B cell (primary cell): ENCODE results near the gene ANK2. TPM values are rescaled to one million over a fixed set of nuclear protein-coding genes. Genes with fewer than 3 reads are reported as not detected.

Experiments
- ATAC-seq: fragments of 200-7000 bp; cut with Tn5 transposase; one replicate; pipeline ENCODE4 v1.10.0; 2021; ENCODE audit warnings: low read depth, mild to moderate bottlenecking, moderate number of reproducible peaks, moderate library complexity
- CTCF ChIA-PET: fragments of 350-600 bp; sonication (Branson Sonifier 250); formaldehyde crosslinking; loops from one replicate; lab custom pipeline; 2021; ENCODE audit warnings: antibody characterized with exemption, inconsistent platforms; lab: Charles Lee
- POLR2A ChIA-PET: fragments of 350-600 bp; sonication (Branson Sonifier 250); formaldehyde crosslinking; loops from one replicate; lab custom pipeline; 2021; ENCODE audit warnings: antibody characterized with exemption; lab: Charles Lee
- DNase-seq: peaks from one replicate; pipeline ENCODE4 v3.0.0; 2013
- H2AFZ ChIP-seq: 2 replicates; pipeline ENCODE4 v1.6.1; 2012; ENCODE audit warnings: mild to moderate bottlenecking, low read depth, low read length; ENCODE audit not compliant: insufficient read depth, poor library complexity, severe bottlenecking
- H3K27ac ChIP-seq, 2 donors: 1 replicate in 1 of 2; 2 replicates in 1 of 2; pipeline ENCODE4 v1.5.1; 2012 to 2013; ENCODE audit warnings: low read length in 2 of 2, mild to moderate bottlenecking in 2 of 2, moderate library complexity in 1 of 2
- H3K27me3 ChIP-seq, 4 experiments: fragments of 200-600 bp in 1 of 4; sonication (generic) in 1 of 4; replicated peaks in 1 of 4; 1 replicate in 2 of 4; 2 replicates in 2 of 4; pipeline versions ENCODE4 v1.6.1 to v1.7.0; 2013 to 2016; ENCODE audit warnings: low read length in 3 of 4, mild to moderate bottlenecking in 2 of 4, mixed read lengths in 1 of 4, moderate library complexity in 1 of 4; ENCODE audit not compliant: insufficient read depth in 4 of 4, control insufficient read depth in 3 of 4; ENCODE audit errors: control extremely low read depth in 1 of 4
- H3K36me3 ChIP-seq, 2 experiments: replicated peaks in 1 of 2; 1 replicate in 1 of 2; 2 replicates in 1 of 2; pipeline versions ENCODE4 v1.6.1 to v1.7.1; 2013; ENCODE audit warnings: low read length in 1 of 2; ENCODE audit not compliant: insufficient read depth in 2 of 2, control insufficient read depth in 1 of 2; ENCODE audit errors: control extremely low read depth in 1 of 2, extremely low read depth in 1 of 2
- H3K4me1 ChIP-seq, 2 donors: fragments of 200-600 bp in 1 of 2; sonication (generic) in 1 of 2; 1 replicate in 1 of 2; 2 replicates in 1 of 2; pipeline versions ENCODE4 v1.5.1 to v1.6.1; 2013 to 2017; ENCODE audit warnings: low read length in 2 of 2; ENCODE audit not compliant: control insufficient read depth in 2 of 2, insufficient read depth in 2 of 2
- H3K4me2 ChIP-seq: replicated peaks from 2 replicates; pipeline ENCODE3; 2012; ENCODE audit warnings: mild to moderate bottlenecking, low read depth, low read length; ENCODE audit not compliant: poor library complexity, severe bottlenecking
- H3K4me3 ChIP-seq, 5 experiments: fragments of 200-600 bp in 1 of 5; sonication (generic) in 1 of 5; 1 replicate in 3 of 5; 2 replicates in 2 of 5; pipeline versions ENCODE4 v1.5.1 to v1.7.0; 2011 to 2016; ENCODE audit warnings: low read length in 4 of 5, mild to moderate bottlenecking in 4 of 5, low read depth in 2 of 5, control low read depth in 1 of 5, moderate library complexity in 1 of 5; ENCODE audit not compliant: insufficient read depth in 1 of 5; ENCODE audit errors: control extremely low read depth in 1 of 5, extremely low read depth in 1 of 5
- H3K79me2 ChIP-seq: fragments of 200-600 bp; sonication (generic); one replicate; pipeline ENCODE4 v1.6.0; 2016; ENCODE audit warnings: low read length; ENCODE audit not compliant: control insufficient read depth, insufficient read depth
- H3K9ac ChIP-seq: fragments of 200-600 bp; sonication (generic); 2 replicates; pipeline ENCODE4 v1.6.1; 2017; ENCODE audit warnings: mild to moderate bottlenecking, low read length, moderate library complexity
- H3K9me3 ChIP-seq, 3 donors: one replicate each; pipeline versions ENCODE4 v1.6.1 to v1.7.1; 2013; ENCODE audit warnings: low read length in 2 of 3; ENCODE audit not compliant: control insufficient read depth in 2 of 3, insufficient read depth in 1 of 3; ENCODE audit errors: control extremely low read depth in 1 of 3
- H4K20me1 ChIP-seq: 2 replicates; pipeline ENCODE4 v1.6.0; 2012; ENCODE audit warnings: mild to moderate bottlenecking, low read length; ENCODE audit not compliant: insufficient read depth, control insufficient read depth, poor library complexity, severe bottlenecking
- H3K27ac Mint-ChIP-seq: one replicate; pipeline ENCODE4 v1.8.0; 2021; ENCODE audit warnings: mixed read lengths
- H3K27me3 Mint-ChIP-seq: one replicate; pipeline ENCODE4 v1.8.0; 2021; ENCODE audit warnings: mixed read lengths
- H3K4me1 Mint-ChIP-seq: one replicate; pipeline ENCODE4 v1.8.0; 2021; ENCODE audit warnings: mixed read lengths
- H3K4me3 Mint-ChIP-seq: one replicate; pipeline ENCODE4 v1.8.0; 2021; ENCODE audit warnings: mixed read lengths
- H3K9me3 Mint-ChIP-seq: one replicate; pipeline ENCODE4 v1.8.0; 2022; ENCODE audit warnings: mixed read lengths; ENCODE audit not compliant: insufficient read depth
- EZH2 ChIP-seq: IDR thresholded peaks from 2 replicates; pipeline ENCODE4 v1.6.1; 2012; ENCODE audit warnings: borderline replicate concordance, low read depth, mild to moderate bottlenecking, moderate library complexity, low read length; ENCODE audit not compliant: insufficient read depth, poor library complexity, severe bottlenecking
- WGBS: methylation state at CpG from one replicate; pipeline ENCODE4 v1.1.5; 2013; ENCODE audit warnings: missing lambda C conversion rate; ENCODE audit not compliant: insufficient coverage; 5-methylcytosine and 5-hydroxymethylcytosine counted together
- intact Hi-C: fragments of 100-400 bp; cut with micrococcal nuclease; formaldehyde crosslinking; loops from one replicate; pipeline ENCODE4 v1.10.0; 2022
- polyA plus RNA-seq: library from polyadenylated mRNA; depleted of rRNA; stranded (reverse); fragments of >200 nt; gene quantifications from 2 replicates; pipeline ENCODE4 v1.2.3, GENCODE V29; 2012
- total RNA-seq, 2 donors: library from RNA; stranded (reverse); fragments of 120-200 nt in 1 of 2; gene quantifications; 1 replicate in 1 of 2; 2 replicates in 1 of 2; pipeline versions ENCODE4 v1.2.3 to v1.2.4, GENCODE V29; 2013 to 2022
- TF ChIP-seq, protein P1 (sequence below): fragments of 200-600 bp; IDR thresholded peaks from one replicate; pipeline ENCODE4 v1.8.0; 2022; ENCODE audit warnings: antibody characterized with exemption, mild to moderate bottlenecking

Gene ANK2
- total and polyA plus RNA-seq, 2 donors (not counting 1 experiment from before 2014, with no cell fraction given) = 0.16 to 3.6 TPM

DNA sequence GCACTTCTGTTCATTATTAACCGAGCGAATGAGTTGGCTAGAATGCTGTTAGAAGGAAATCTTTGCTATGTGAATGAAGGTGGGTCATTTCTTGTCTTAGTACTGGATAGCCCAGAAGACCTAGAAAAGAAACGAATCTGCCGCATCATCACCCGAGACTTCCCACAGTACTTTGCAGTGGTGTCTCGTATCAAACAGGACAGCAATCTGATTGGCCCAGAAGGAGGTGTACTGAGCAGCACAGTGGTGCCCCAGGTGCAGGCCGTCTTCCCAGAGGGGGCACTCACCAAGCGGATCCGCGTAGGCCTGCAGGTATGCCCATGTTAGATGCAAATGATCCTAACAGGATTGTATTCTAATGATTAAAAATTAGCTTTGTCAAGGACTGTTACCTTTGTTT, 286.3 kb downstream of the ANK2 start:
- CTCF ChIA-PET = interaction anchor here (1.4 kb wide), 1 partner anchor 14 kb away, joined by 3 read pairs; no protein-coding TSS in a partner anchor
- Histone ChIP-seq H3K27me3 (no peaks in the 10 kb centered on the region), H3K4me3 (no peak overlapping the region), H3K9me3 (no peaks in the 10 kb centered on the region), H2AFZ (no peak overlapping the region), H4K20me1 (no peaks in the 10 kb centered on the region), H3K27ac (no peak overlapping the region), H3K79me2 (no peaks in the 10 kb centered on the region), H3K36me3 (no peaks in the 10 kb centered on the region), H3K4me2 (no peak overlapping the region), H3K4me1 (no peaks in the 10 kb centered on the region), H3K9ac (no peak overlapping the region)
- no peaks in the 10 kb centered on the region for H3K9me3 Mint-ChIP-seq
- POLR2A ChIA-PET = no interaction called here
- WGBS = 95% methylated on average over 7 of the region's 10 CpGs
- H3K27ac Mint-ChIP-seq = no peak overlapping the region
- H3K4me1 Mint-ChIP-seq = no peaks in the 10 kb centered on the region
- no peak for DNase-seq
- intact Hi-C loops = no loop called here
- H3K4me3 Mint-ChIP-seq = no peak overlapping the region
- no peak for TF ChIP-seq EZH2
- TF ChIP-seq, protein P1, sequence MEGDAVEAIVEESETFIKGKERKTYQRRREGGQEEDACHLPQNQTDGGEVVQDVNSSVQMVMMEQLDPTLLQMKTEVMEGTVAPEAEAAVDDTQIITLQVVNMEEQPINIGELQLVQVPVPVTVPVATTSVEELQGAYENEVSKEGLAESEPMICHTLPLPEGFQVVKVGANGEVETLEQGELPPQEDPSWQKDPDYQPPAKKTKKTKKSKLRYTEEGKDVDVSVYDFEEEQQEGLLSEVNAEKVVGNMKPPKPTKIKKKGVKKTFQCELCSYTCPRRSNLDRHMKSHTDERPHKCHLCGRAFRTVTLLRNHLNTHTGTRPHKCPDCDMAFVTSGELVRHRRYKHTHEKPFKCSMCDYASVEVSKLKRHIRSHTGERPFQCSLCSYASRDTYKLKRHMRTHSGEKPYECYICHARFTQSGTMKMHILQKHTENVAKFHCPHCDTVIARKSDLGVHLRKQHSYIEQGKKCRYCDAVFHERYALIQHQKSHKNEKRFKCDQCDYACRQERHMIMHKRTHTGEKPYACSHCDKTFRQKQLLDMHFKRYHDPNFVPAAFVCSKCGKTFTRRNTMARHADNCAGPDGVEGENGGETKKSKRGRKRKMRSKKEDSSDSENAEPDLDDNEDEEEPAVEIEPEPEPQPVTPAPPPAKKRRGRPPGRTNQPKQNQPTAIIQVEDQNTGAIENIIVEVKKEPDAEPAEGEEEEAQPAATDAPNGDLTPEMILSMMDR = no peak
- no peak for ATAC-seq
- peaks cover 6% of the 10 kb centered on the region for H3K27me3 Mint-ChIP-seq

DNA sequence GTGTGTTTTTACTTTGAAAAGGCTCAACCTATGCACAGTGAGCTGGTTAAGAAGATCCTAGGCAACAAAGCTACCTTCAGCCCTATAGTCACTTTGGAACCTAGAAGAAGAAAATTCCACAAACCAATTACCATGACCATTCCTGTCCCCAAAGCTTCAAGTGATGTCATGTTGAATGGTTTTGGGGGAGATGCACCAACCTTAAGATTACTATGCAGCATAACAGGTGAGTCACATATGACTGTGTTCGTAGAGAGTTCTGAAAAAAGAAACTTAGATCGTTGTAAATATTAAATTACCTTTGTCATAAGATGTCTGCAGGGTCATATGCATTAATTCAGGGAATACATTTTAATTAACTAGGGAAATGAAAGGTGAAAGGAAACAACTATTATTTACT, 287.1 kb downstream of the ANK2 start:
- Histone ChIP-seq H3K79me2 (no peaks in the 10 kb centered on the region), H4K20me1 (no peaks in the 10 kb centered on the region), H3K27ac (no peak overlapping the region), H3K9me3 (no peaks in the 10 kb centered on the region), H3K27me3 (no peaks in the 10 kb centered on the region), H3K4me1 (no peaks in the 10 kb centered on the region), H3K4me3 (no peak overlapping the region), H3K9ac (no peak overlapping the region), H2AFZ (no peak overlapping the region), H3K4me2 (no peak overlapping the region), H3K36me3 (no peaks in the 10 kb centered on the region)
- Mint-ChIP-seq H3K27ac (no peak overlapping the region), H3K27me3 (peaks cover 6% of the 10 kb centered on the region), H3K4me3 (no peak overlapping the region), H3K9me3 (no peaks in the 10 kb centered on the region), H3K4me1 (no peaks in the 10 kb centered on the region)
- DNase-seq (no peak), ATAC-seq (no peak)
- WGBS = no CpG with 5 or more reads among the region's 2 CpGs
- CTCF ChIA-PET = interaction anchor here (1.4 kb wide), 1 partner anchor 13 kb away, joined by 3 read pairs; no protein-coding TSS in a partner anchor
- POLR2A ChIA-PET = no interaction called here
- intact Hi-C loops = no loop called here
- TF ChIP-seq, protein P1 = no peak
- TF ChIP-seq EZH2 = no peak
